H4 (cell line): ENCODE results near the gene SMIM34. TPM values are rescaled to one million over a fixed set of nuclear protein-coding genes. Genes with fewer than 3 reads are reported as not detected.
"Not testable (repeated sequence)": the region's sequence is repeated elsewhere in the genome, so short reads cannot be mapped to it uniquely, and the experiment has no call there.

Source experiments
- DNase-seq: peaks from one replicate; pipeline ENCODE4 v3.0.0-alpha.2; 2015; ENCODE audit warnings: low spot score
- total RNA-seq: library from RNA; depleted of rRNA; stranded (reverse); fragments of >200 nt; shearing (Covaris generic); gene quantifications from 2 replicates; pipeline ENCODE4 v1.2.3, GENCODE V29; 2014; rRNA removed

SMIM34 gene
- 0.31 TPM in 1 of 2 replicates, not detected in the other for total RNA-seq

GRCh38 chr21:34423805-34424204, at the start of gene SMIM34:
Gene SMIM34, minus strand, starts transcription at chr21:34423951. Its CDS starts 112 bp downstream, at chr21:34423839.
- not testable (repeated sequence) for DNase-seq

- DNase-seq = not testable (repeated sequence)
Observed at GRCh38 chr21:34467333-34467732, 43.6 kb upstream of the SMIM34 start.

- DNase-seq = not testable (repeated sequence)
Observed at GRCh38 chr21:34459426-34459825, 35.7 kb upstream of the SMIM34 start.

- not testable (repeated sequence) for DNase-seq
Observed at GRCh38 chr21:34458266-34458665, 34.5 kb upstream of the SMIM34 start.

- DNase-seq = not testable (repeated sequence)
Observed at GRCh38 chr21:34456180-34456579, 32.4 kb upstream of the SMIM34 start.

GRCh38 chr21:34455628-34456027, 31.9 kb upstream of the SMIM34 start:
- not testable (repeated sequence) for DNase-seq

- DNase-seq = not testable (repeated sequence)
Observed at GRCh38 chr21:34447018-34447417, 23.3 kb upstream of the SMIM34 start.

GRCh38 chr21:34443486-34443885, 19.7 kb upstream of the SMIM34 start:
- DNase-seq = not testable (repeated sequence)

- not testable (repeated sequence) for DNase-seq
Observed at GRCh38 chr21:34429710-34430109, 6.0 kb upstream of the SMIM34 start.

- not testable (repeated sequence) for DNase-seq
Observed at GRCh38 chr21:34428441-34428840, 4.7 kb upstream of the SMIM34 start.

GRCh38 chr21:34427339-34427738, 3.6 kb upstream of the SMIM34 start:
- DNase-seq = not testable (repeated sequence)

- not testable (repeated sequence) for DNase-seq
Observed at GRCh38 chr21:34417448-34418077, 6.2 kb downstream of the SMIM34 start.

- not testable (repeated sequence) for DNase-seq
Observed at GRCh38 chr21:34407294-34407693, 16.5 kb downstream of the SMIM34 start.

- not testable (repeated sequence) for DNase-seq
Observed at GRCh38 chr21:34406676-34407075, 17.1 kb downstream of the SMIM34 start.

- not testable (repeated sequence) for DNase-seq
Observed at GRCh38 chr21:34406102-34406501, 17.6 kb downstream of the SMIM34 start.

GRCh38 chr21:34405686-34406085, 18.1 kb downstream of the SMIM34 start:
- not testable (repeated sequence) for DNase-seq

GRCh38 chr21:34404742-34405141, 19.0 kb downstream of the SMIM34 start:
- not testable (repeated sequence) for DNase-seq

GRCh38 chr21:34400522-34400921, 23.2 kb downstream of the SMIM34 start:
- not testable (repeated sequence) for DNase-seq

GRCh38 chr21:34383724-34384415, 39.9 kb downstream of the SMIM34 start:
- not testable (repeated sequence) for DNase-seq

- not testable (repeated sequence) for DNase-seq
Observed at GRCh38 chr21:34383138-34383537, 40.6 kb downstream of the SMIM34 start.

- not testable (repeated sequence) for DNase-seq
Observed at GRCh38 chr21:34375619-34375972, 48.2 kb downstream of the SMIM34 start.

- not testable (repeated sequence) for DNase-seq
Observed at GRCh38 chr21:34374940-34375618, 48.7 kb downstream of the SMIM34 start, which contains the start of gene SMIM11. Gene SMIM11, plus strand, starts transcription at chr21:34375507. Its CDS starts 3,998 bp downstream, at chr21:34379505.
